NT2/D1 (cell line): Measurements from ENCODE around the gene GGTA1.
A peak's percentile ranks its signal among the peaks of the same experiment; 100 is the strongest.

Experiments used
- DNase-seq: peaks from one replicate; pipeline ENCODE4 v3.0.0-alpha.2; 2011; ENCODE audit warnings: low read depth, low spot score
- H3K27me3 ChIP-seq: 2 replicates; pipeline ENCODE4 v1.6.0; 2011; ENCODE audit warnings: mild to moderate bottlenecking; ENCODE audit not compliant: insufficient read length, insufficient read depth
- H3K36me3 ChIP-seq: 2 replicates; pipeline ENCODE4 v1.6.1; 2011; ENCODE audit warnings: mild to moderate bottlenecking, low read length, mixed read lengths; ENCODE audit not compliant: insufficient read depth, insufficient read length
- H3K4me1 ChIP-seq: 2 replicates; pipeline ENCODE4 v1.5.1; 2011; ENCODE audit not compliant: insufficient read depth, insufficient read length
- H3K4me3 ChIP-seq: 2 replicates; pipeline ENCODE4 v1.5.1; 2011; ENCODE audit warnings: low read depth; ENCODE audit not compliant: insufficient read length
- H3K9ac ChIP-seq: 2 replicates; pipeline ENCODE4 v1.6.0; 2011; ENCODE audit warnings: low read depth; ENCODE audit not compliant: insufficient read length
- H3K9me3 ChIP-seq: 2 replicates; pipeline ENCODE4 v1.5.1; 2011; ENCODE audit warnings: mild to moderate bottlenecking, low read length; ENCODE audit not compliant: insufficient read depth
- SUZ12 ChIP-seq: IDR thresholded peaks from 2 replicates; pipeline ENCODE4 v1.6.1; 2011; ENCODE audit not compliant: insufficient read length, insufficient read depth; ENCODE audit errors: extremely low read depth
- YY1 ChIP-seq: IDR thresholded peaks from 2 replicates; pipeline ENCODE4 v1.6.1; 2011; ENCODE audit not compliant: insufficient read length, insufficient read depth
- ZNF274 ChIP-seq: IDR thresholded peaks from 2 replicates; pipeline ENCODE4 v1.6.1; 2011; ENCODE audit warnings: mild to moderate bottlenecking, low read depth, low read length

Gene GGTA1

DNA sequence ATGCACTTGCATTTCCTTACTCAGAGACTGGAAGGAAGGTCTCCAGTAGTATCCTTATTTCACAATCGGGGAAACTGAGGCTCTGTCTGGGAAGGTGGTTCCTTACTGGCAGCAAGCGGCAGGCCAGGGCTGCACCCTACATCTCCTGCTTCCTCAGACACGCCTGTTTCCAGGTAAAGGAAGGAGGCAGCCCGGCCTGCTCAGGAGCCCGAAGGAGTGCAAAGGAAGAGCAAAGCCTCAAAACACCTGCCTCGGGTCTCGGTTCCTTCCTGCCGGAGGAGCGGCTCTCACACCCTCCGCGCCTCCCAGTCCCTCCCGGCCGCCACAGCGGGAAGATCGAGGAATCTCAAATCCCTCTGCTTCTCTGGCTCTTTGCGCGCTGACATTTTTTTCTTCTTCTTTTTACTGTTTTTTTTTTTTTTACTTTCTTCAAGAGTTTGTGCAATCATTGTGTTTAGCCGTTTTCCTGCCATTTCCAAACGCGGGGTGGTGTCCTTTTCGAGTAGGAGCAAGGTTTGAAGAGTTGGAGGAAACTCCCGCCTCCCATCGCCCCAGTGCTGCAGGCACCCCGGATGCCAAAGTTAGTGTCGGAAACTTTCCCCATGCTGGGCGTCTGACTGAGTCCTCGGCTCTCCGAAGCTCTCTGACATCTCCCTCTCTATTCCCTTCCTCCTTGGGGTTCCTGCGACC, 1.0 kb downstream of the GGTA1 start:
- Histone ChIP-seq H3K4me1 (peaks cover 15% of the 10 kb centered on the region), H3K9me3 (peaks cover 7% of the 10 kb centered on the region; the same call in 1 of the 2 replicates), H3K9ac (peak overlapping the region; percentile 84), H3K27me3 (peaks cover 49% of the 10 kb centered on the region), H3K36me3 (no peaks in the 10 kb centered on the region), H3K4me3 (peak overlapping the region; percentile 43)
- DNase-seq, result no peak
- TF ChIP-seq ZNF274 (no peak), SUZ12 (peak; percentile 78)

DNA sequence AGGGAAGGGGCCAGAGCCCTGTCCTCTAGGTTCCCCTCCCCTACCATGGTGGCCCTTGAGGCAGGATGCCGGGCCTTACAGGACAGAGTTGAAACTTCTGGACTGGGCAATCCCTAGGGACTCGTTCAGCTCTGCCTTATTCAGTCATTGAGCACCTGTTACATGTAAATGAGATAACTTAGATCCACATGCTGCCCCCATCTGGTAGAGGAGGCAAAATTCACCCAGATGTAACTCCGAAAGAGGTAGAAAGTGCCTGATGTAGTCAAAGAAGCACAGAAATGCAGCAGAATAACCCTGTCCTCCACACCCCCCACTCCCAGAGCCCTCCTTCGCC, 1.5 kb downstream of the GGTA1 start:
- peak; percentile 71 for DNase-seq
- no peak overlapping the region for H3K4me3 ChIP-seq
- H3K9me3 ChIP-seq, result peaks cover 7% of the 10 kb centered on the region; the same call in 1 of the 2 replicates
- H3K27me3 ChIP-seq, result peaks cover 49% of the 10 kb centered on the region
- no peak overlapping the region for H3K9ac ChIP-seq
- H3K4me1 ChIP-seq, result peaks cover 11% of the 10 kb centered on the region
- TF ChIP-seq SUZ12 (no peak), YY1 (no peak), ZNF274 (no peak)
- no peaks in the 10 kb centered on the region for H3K36me3 ChIP-seq

DNA sequence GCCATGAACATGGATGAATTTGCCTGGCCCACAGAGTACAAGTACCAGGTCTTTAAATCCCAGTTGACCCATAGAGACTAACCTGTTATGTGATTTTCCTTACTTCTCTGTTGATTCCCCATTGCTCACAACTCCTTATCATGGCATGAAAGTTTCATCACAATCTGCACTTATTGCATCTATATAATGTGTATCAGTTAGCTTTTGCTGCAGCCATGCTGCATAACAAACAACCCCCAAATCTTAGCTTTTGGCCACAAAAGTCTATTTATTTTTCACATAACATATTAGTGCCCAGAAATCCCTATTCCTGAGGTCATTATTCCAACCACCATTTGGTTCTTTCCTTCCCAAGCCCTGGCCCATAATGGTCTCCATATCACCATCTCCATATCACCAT, 3.7 kb downstream of the GGTA1 start:
- peaks cover 7% of the 10 kb centered on the region; the same call in 1 of the 2 replicates for H3K9me3 ChIP-seq
- TF ChIP-seq YY1 (no peak), SUZ12 (no peak), ZNF274 (no peak)
- DNase-seq, result no peak
- H3K36me3 ChIP-seq, result no peaks in the 10 kb centered on the region
- peaks cover 41% of the 10 kb centered on the region for H3K27me3 ChIP-seq
- no peak overlapping the region for H3K4me3 ChIP-seq
- no peak overlapping the region for H3K9ac ChIP-seq
- H3K4me1 ChIP-seq, result peaks cover 6% of the 10 kb centered on the region

DNA sequence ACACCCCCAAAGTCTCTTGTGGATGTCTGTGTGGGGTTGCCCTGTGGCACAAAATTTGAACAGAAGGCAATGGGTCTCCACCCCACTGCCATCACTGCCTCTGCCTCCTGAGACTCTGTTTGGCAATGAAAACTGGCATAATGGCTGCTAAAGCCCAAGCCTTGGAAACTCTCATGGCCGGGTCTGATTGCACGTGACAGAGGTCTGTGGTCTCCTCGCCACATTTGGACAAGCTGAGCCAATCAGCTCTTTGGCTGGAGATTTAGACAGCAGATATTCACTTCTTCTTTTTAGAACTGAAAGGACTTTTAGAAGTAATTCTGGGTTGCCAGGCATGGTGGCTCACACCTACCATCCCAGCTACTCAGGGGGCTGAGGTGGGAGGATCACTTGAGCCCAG, 5.5 kb downstream of the GGTA1 start:
- no peak for TF ChIP-seq SUZ12
- TF ChIP-seq ZNF274, result no peak
- no peak for TF ChIP-seq YY1
- DNase-seq, result no peak
- no peak overlapping the region for H3K4me3 ChIP-seq
- H3K9me3 ChIP-seq, result peaks cover 7% of the 10 kb centered on the region; the same call in 1 of the 2 replicates
- peaks cover 6% of the 10 kb centered on the region for H3K4me1 ChIP-seq
- H3K9ac ChIP-seq, result no peak overlapping the region
- no peaks in the 10 kb centered on the region for H3K36me3 ChIP-seq
- peaks cover 23% of the 10 kb centered on the region for H3K27me3 ChIP-seq

DNA sequence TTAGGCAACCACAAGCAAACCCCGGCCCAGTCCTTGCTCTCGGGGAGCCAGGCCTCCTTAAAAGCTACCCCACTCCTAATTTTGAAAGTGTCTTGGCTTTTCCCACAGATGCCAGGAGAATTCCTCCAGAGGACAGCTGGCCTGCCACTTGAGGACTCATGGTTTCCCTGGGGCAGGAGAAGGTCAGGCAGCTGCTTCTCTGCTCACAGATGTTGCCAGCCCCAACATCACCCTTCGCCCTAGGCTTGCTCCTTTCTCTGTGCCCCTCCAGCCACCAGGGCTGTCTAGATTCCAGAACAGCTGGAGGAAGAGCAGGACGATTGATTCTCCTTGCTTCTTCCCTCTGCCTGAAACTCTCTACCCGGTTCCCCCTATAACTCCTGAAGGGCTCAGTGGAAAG, 8.5 kb downstream of the GGTA1 start:
- H3K9ac ChIP-seq, result no peak overlapping the region
- H3K36me3 ChIP-seq, result no peaks in the 10 kb centered on the region
- H3K4me1 ChIP-seq, result no peaks in the 10 kb centered on the region
- H3K9me3 ChIP-seq, result peaks cover 5% of the 10 kb centered on the region; the same call in 1 of the 2 replicates
- no peaks in the 10 kb centered on the region for H3K27me3 ChIP-seq
- no peak overlapping the region for H3K4me3 ChIP-seq
- no peak for DNase-seq
- TF ChIP-seq YY1 (no peak), ZNF274 (no peak), SUZ12 (no peak)

DNA sequence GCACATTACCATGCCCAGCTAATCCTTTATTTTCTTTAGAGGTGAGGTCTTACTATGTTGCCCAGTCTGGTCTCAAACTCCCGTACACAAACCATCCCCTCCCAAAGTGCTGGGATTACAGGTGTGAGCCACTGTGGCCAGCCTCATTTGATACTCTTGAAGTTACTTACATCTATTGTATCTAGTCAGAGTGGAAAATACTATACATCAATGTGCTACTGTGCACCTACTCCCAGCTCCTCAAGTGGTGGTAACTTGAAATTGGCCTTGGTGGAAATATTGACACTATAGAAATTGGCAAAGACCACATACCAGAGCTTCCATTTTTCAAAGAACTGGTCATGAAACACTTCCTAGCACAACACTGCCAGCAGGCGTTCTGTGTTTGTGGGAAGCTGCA, 10.3 kb downstream of the GGTA1 start:
- Histone ChIP-seq H3K9ac (no peak overlapping the region), H3K4me3 (no peak overlapping the region), H3K27me3 (no peaks in the 10 kb centered on the region), H3K4me1 (no peaks in the 10 kb centered on the region), H3K36me3 (no peaks in the 10 kb centered on the region), H3K9me3 (no peaks in the 10 kb centered on the region)
- TF ChIP-seq SUZ12 (no peak), YY1 (no peak), ZNF274 (no peak)
- no peak for DNase-seq

DNA sequence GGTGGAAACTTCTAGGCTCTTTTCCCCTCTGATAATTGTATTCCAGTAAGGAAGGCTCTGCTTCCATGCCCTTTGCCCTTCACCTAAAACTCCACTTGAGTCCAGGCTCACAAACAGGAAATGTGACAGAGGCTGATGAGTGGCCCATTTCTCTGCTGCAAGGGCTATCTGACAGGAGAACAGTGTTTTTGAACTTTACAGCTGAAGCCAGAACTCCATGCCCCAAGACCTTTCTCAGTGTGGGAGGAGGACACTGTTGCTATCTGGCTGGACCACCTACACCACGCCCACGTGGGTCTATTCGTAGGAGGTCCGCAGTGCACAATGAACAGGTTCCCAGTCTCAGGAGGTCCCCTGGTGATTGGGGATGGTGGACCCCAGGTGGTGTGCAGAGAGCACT, 13.6 kb downstream of the GGTA1 start:
- no peak overlapping the region for H3K9ac ChIP-seq
- H3K9me3 ChIP-seq, result no peaks in the 10 kb centered on the region
- no peak for DNase-seq
- no peaks in the 10 kb centered on the region for H3K27me3 ChIP-seq
- peaks cover 6% of the 10 kb centered on the region for H3K4me1 ChIP-seq
- H3K36me3 ChIP-seq, result no peaks in the 10 kb centered on the region
- H3K4me3 ChIP-seq, result no peak overlapping the region
- TF ChIP-seq SUZ12, result no peak
- no peak for TF ChIP-seq ZNF274
- no peak for TF ChIP-seq YY1
